A204.1 (cell line): ENCODE results near the gene MTM1.

Experiments
- FAIRE-seq: peaks from 2 replicates; lab custom pipeline; 2012; peaks lifted over from hg19 to GRCh38; lab: Jason Lieb, UNC

MTM1 gene

DNA sequence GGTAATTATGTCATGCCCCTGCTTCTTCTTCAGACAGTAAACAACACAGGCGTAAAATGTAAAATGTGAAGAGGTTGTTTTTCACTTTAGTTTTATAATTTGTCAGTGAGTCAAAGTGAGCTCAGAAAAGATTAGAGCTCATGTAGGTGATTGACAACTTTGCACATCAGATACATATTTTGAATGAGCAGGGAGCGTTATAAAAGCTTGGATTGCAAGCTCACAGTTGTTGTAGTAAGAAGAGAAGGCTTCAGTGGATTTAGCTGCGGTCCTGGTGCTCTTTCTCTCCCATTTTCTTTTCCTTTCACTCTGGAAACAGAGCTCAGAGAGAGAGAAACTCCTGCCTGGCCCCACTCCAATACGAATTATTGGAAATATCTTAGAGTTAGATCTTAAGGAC lies 151.2 kb downstream of the MTM1 start:
- FAIRE-seq: no peak
